ENCODE measurements around the gene NKD2.
"Not testable (repeated sequence)": the region's sequence is repeated elsewhere in the genome, so short reads cannot be mapped to it uniquely, and the experiment has no call there.

NKD2 gene

GRCh38 chr5:1014781-1015221 lies 6.2 kb downstream of the NKD2 start:
- no peak for DNase-seq

- DNase-seq: no peak
These were observed 6.9 kb downstream of the NKD2 start for GRCh38 chr5:1015507-1015906.

- no peak for DNase-seq
These were observed 7.4 kb downstream of the NKD2 start for GRCh38 chr5:1016036-1016435.

GRCh38 chr5:1016476-1016875 lies 7.9 kb downstream of the NKD2 start:
- DNase-seq: no peak

GRCh38 chr5:1017056-1017455 lies 8.5 kb downstream of the NKD2 start:
- DNase-seq: no peak

GRCh38 chr5:1017691-1018455 lies 9.3 kb downstream of the NKD2 start:
- no peak for DNase-seq

GRCh38 chr5:1018596-1018995 lies 10.0 kb downstream of the NKD2 start:
- no peak for DNase-seq

GRCh38 chr5:1019001-1019905 lies 10.7 kb downstream of the NKD2 start:
- no peak for DNase-seq

- no peak for DNase-seq
These were observed 11.9 kb downstream of the NKD2 start for GRCh38 chr5:1020452-1020961.

GRCh38 chr5:1021136-1021968 lies 12.8 kb downstream of the NKD2 start:
- no peak for DNase-seq

- not testable (repeated sequence) for DNase-seq
These were observed 13.4 kb downstream of the NKD2 start for GRCh38 chr5:1021969-1022336.

GRCh38 chr5:1026700-1027621 lies 18.4 kb downstream of the NKD2 start:
- no peak for DNase-seq

- DNase-seq: no peak
These were observed 19.2 kb downstream of the NKD2 start for GRCh38 chr5:1027631-1028441.

- no peak for DNase-seq
These were observed 20.1 kb downstream of the NKD2 start for GRCh38 chr5:1028481-1029281.

GRCh38 chr5:1029282-1029944 lies 20.8 kb downstream of the NKD2 start:
- no peak for DNase-seq

GRCh38 chr5:1029945-1030625 lies 21.5 kb downstream of the NKD2 start:
- no peak for DNase-seq

- no peak for DNase-seq
These were observed 22.2 kb downstream of the NKD2 start for GRCh38 chr5:1030801-1031271.

- DNase-seq: no peak
These were observed 22.8 kb downstream of the NKD2 start for GRCh38 chr5:1031306-1031959.
